Heart right ventricle (tissue), 16 donors: ENCODE data around the gene CHKA. TPM values are rescaled to one million over a fixed set of nuclear protein-coding genes. Genes with fewer than 3 reads are reported as not detected.

ENCODE experiments used
- ATAC-seq, 8 donors: fragments of 200-7000 bp; cut with Tn5 transposase; one replicate each; pipeline ENCODE4 v1.9.1; 2020; ENCODE audit warnings: mild to moderate bottlenecking in 8 of 8, moderate library complexity in 8 of 8, moderate number of reproducible peaks in 1 of 8
- DNase-seq, 2 donors: peaks; one replicate each; pipeline ENCODE4 v3.0.0-alpha.2; 2020
- H3K27ac ChIP-seq, 10 donors: fragments of 200-600 bp; sonication (generic) in 2 of 10; one replicate each; pipeline versions ENCODE4 v1.5.0 to v1.8.0; 2020 to 2022; ENCODE audit warnings: mild to moderate bottlenecking in 3 of 10
- H3K27me3 ChIP-seq, 7 donors: fragments of 200-600 bp; one replicate each; pipeline ENCODE4 v1.8.0; 2021 to 2022; ENCODE audit warnings: mild to moderate bottlenecking in 2 of 7
- H3K36me3 ChIP-seq, 9 donors: fragments of 200-600 bp; sonication (generic) in 1 of 9; one replicate each; pipeline versions ENCODE4 v1.5.0 to v1.8.0; 2020 to 2022; ENCODE audit warnings: mild to moderate bottlenecking in 2 of 9
- H3K4me1 ChIP-seq, 9 donors: fragments of 200-600 bp; sonication (generic) in 1 of 9; one replicate each; pipeline versions ENCODE4 v1.5.0 to v1.8.0; 2020 to 2022; ENCODE audit warnings: mild to moderate bottlenecking in 4 of 9
- H3K4me3 ChIP-seq, 10 donors: fragments of 200-600 bp; sonication (generic) in 2 of 10; one replicate each; pipeline versions ENCODE4 v1.5.0 to v1.8.0; 2020 to 2022; ENCODE audit warnings: mild to moderate bottlenecking in 7 of 10, moderate library complexity in 2 of 10
- H3K9me3 ChIP-seq, 11 donors: fragments of 200-600 bp in 10 of 11; sonication (generic) in 2 of 11; one replicate each; pipeline versions ENCODE4 v1.5.0 to v1.8.0; 2013 to 2022; ENCODE audit warnings: mild to moderate bottlenecking in 2 of 11, control low read depth in 1 of 11, moderate library complexity in 1 of 11
- WGBS, 2 donors: extraction: QIAGEN DNeasy Blood & Tissue Kit; methylation state at CpG; one replicate each; pipeline ENCODE4 v1.1.7; 2013; ENCODE audit warnings: inconsistent platforms in 1 of 2; 5-methylcytosine and 5-hydroxymethylcytosine counted together
- intact Hi-C, 10 donors: fragments of 100-400 bp; cut with DNase I; formaldehyde crosslinking; loops; one replicate each; pipeline versions ENCODE4 v1.11.1 to v1.14.2; 2022
- polyA plus RNA-seq, 2 donors: library from polyadenylated mRNA; stranded (reverse); fragments of 200-250 nt; gene quantifications; one replicate each; pipeline ENCODE4 v1.2.3, GENCODE V29; 2013
- total RNA-seq, 10 donors: library from RNA; stranded (reverse); fragmentation: NEBNext Ultra II Directional in 3 of 10; extraction: Animal tissue kit (Norgen Biotek cat#: 25700) in 3 of 10; gene quantifications; one replicate each; pipeline versions ENCODE4 v1.2.1 to v1.2.4, GENCODE V29; 2021 to 2023
- TF ChIP-seq, protein P1 (sequence below), 9 donors: fragments of 200-600 bp; sonication (generic) in 2 of 9; IDR thresholded peaks; one replicate each; pipeline versions ENCODE4 v1.5.0 to v1.8.0; 2021 to 2022; ENCODE audit warnings: antibody characterized with exemption in 9 of 9, mild to moderate bottlenecking in 5 of 9, moderate library complexity in 1 of 9
- donor health status: Arrhythmogenic right ventricular cardiomyopathy.
- donor health status: ischemic (EF 13 %, LVEDD 7.1; RV severe dilation, severe dysfunction).
- donor health status: healthy with polysubstance abuse.
- donor health status: DM: no; HTN: yes; CAD: no.
- donor health status: DM: no; HTN: no; CAD: no.
- donor health status: ischemic (EF 25% LVEDD 6.9; RV normal size, moderate dysfunction).
- donor health status: ischemic (EF 25% LVEDD 5.7; RV mildly dilated, moderate dysfunction).
- donor health status: healthy.
- donor health status: DM: yes; HTN: yes; CAD: no.
- donor health status: Ischemic cardiomyopathy.
- donor health status: ischemic (EF 35%, LVEDD 5.7; RV mildly dilated, moderate dysfunction).
- donor health status: nonischemic (EF 11% LVEDD 7.7; RV severe dilation, severe dysfunction).
- donor health status: DM: yes; HTN: yes; CAD: no.
- donor health status: PGD.
- donor health status: ischemic (EF 29% LVEDD 5.4; RV normal size, mild dysfunction).
- donor health status: nonischemic (EF 23%, LVEDD 6.1; RV moderate dilation, normal function).

Gene CHKA
- total and polyA plus RNA-seq, 12 donors = 7.0 to 66.1 (median 9.6) TPM

DNA sequence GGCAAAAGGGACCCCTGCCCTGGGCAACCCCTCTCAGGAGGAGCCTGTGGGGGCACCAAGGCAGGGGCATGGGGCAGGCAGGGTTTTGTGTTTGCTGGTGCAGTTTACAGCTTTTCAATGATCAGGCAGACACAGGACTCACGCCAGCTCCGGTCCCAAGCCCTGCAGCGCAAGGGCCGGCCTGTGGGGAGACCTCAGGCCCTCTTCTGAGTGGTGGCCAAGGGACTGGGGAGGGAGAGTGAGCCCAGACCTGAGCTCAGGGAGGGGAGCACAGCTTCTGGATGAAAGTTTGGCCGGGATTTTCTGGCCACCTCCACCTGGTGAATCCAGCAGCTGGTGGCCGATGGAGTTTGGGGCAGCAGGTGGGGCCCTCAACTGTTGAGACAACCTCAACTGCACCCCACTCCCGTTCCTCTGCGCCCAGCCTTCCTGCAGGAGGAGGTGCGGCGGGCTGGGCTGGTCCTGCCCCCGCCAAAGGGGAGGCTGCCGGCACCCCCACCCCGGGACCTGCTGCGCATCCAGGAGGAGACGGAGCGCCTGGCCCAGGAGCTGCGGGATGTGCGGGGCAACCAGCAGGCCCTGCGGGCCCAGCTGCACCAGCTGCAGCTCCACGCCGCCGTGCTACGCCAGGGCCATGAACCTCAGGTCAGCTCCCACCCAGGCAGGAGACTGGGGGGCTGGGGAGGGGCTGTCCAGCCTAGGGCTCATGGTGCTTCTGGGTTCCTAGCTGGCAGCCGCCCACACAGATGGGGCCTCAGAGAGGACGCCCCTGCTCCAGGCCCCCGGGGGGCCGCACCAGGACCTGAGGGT is 78.8 kb downstream of the CHKA start:
- no peaks in the 10 kb centered on the region for H3K9me3 ChIP-seq
- peaks cover 13 to 42% (median 28%) of the 10 kb centered on the region in 9 donors for H3K4me1 ChIP-seq
- no peak for DNase-seq
- ATAC-seq = no peak
- intact Hi-C loops = no loop called here
- TF ChIP-seq, protein P1, sequence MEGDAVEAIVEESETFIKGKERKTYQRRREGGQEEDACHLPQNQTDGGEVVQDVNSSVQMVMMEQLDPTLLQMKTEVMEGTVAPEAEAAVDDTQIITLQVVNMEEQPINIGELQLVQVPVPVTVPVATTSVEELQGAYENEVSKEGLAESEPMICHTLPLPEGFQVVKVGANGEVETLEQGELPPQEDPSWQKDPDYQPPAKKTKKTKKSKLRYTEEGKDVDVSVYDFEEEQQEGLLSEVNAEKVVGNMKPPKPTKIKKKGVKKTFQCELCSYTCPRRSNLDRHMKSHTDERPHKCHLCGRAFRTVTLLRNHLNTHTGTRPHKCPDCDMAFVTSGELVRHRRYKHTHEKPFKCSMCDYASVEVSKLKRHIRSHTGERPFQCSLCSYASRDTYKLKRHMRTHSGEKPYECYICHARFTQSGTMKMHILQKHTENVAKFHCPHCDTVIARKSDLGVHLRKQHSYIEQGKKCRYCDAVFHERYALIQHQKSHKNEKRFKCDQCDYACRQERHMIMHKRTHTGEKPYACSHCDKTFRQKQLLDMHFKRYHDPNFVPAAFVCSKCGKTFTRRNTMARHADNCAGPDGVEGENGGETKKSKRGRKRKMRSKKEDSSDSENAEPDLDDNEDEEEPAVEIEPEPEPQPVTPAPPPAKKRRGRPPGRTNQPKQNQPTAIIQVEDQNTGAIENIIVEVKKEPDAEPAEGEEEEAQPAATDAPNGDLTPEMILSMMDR (IDR thresholded peaks at IDR 0.05) = no peak
- peaks cover 0 to 63% (median 0%) of the 10 kb centered on the region in 9 donors for H3K36me3 ChIP-seq
- H3K27ac ChIP-seq = no peak overlapping the region
- no peak overlapping the region for H3K4me3 ChIP-seq
- no peaks in the 10 kb centered on the region for H3K27me3 ChIP-seq
- WGBS, 2 donors = 89 to 94% methylated on average over 27 of the region's 27 CpGs

- H3K36me3 ChIP-seq = peaks cover 0 to 56% (median 0%) of the 10 kb centered on the region in 9 donors
- TF ChIP-seq, protein P1 (IDR thresholded peaks at IDR 0.05) = no peak
- ATAC-seq = no peak
- H3K9me3 ChIP-seq = no peaks in the 10 kb centered on the region
- intact Hi-C loops = no loop called here
- no peak overlapping the region for H3K4me3 ChIP-seq
- 85 to 90% methylated on average over 12 of the region's 12 CpGs for WGBS, 2 donors
- peaks cover 19 to 50% (median 34%) of the 10 kb centered on the region in 9 donors for H3K4me1 ChIP-seq
- DNase-seq = no peak
- no peaks in the 10 kb centered on the region for H3K27me3 ChIP-seq
- peak overlapping the region in 5 of 10 donors; percentile 94 to 97 (median 94) for H3K27ac ChIP-seq
Observed at GRCh38 chr11:68041617-68042218, 79.5 kb downstream of the CHKA start.

GRCh38 chr11:68040957-68041591 is 80.1 kb downstream of the CHKA start:
- Histone ChIP-seq H3K27me3 (no peaks in the 10 kb centered on the region), H3K9me3 (no peaks in the 10 kb centered on the region), H3K27ac (peak overlapping the region; percentile 77 to 97 (median 94)), H3K36me3 (peaks cover 0 to 50% (median 0%) of the 10 kb centered on the region in 9 donors), H3K4me3 (peak overlapping the region; percentile 27 to 84 (median 71)), H3K4me1 (peaks cover 24 to 56% (median 41%) of the 10 kb centered on the region in 9 donors)
- TF ChIP-seq, protein P1 (IDR thresholded peaks at IDR 0.05) = no peak
- intact Hi-C loops = no loop called here
- no peak for ATAC-seq
- WGBS, 2 donors = 87% methylated on average over 23 of the region's 23 CpGs
- no peak for DNase-seq
